A172 (cell line): ENCODE measurements around the gene TNRC6A. TPM values are rescaled to one million over a fixed set of nuclear protein-coding genes. Genes with fewer than 3 reads are reported as not detected.
"Not testable (repeated sequence)": the region's sequence is repeated elsewhere in the genome, so short reads cannot be mapped to it uniquely, and the experiment has no call there.

ENCODE experiments used
- DNase-seq: peaks from one replicate; pipeline ENCODE4 v3.0.0-alpha.2; 2015; ENCODE audit warnings: low spot score
- total RNA-seq: library from RNA; depleted of rRNA; stranded (reverse); fragments of >200 nt; shearing (Covaris generic); gene quantifications from 2 replicates; pipeline ENCODE4 v1.2.3, GENCODE V29; 2014

The TNRC6A gene
- total RNA-seq, 1 experiment from 2014 or later = 34.3 TPM

DNA sequence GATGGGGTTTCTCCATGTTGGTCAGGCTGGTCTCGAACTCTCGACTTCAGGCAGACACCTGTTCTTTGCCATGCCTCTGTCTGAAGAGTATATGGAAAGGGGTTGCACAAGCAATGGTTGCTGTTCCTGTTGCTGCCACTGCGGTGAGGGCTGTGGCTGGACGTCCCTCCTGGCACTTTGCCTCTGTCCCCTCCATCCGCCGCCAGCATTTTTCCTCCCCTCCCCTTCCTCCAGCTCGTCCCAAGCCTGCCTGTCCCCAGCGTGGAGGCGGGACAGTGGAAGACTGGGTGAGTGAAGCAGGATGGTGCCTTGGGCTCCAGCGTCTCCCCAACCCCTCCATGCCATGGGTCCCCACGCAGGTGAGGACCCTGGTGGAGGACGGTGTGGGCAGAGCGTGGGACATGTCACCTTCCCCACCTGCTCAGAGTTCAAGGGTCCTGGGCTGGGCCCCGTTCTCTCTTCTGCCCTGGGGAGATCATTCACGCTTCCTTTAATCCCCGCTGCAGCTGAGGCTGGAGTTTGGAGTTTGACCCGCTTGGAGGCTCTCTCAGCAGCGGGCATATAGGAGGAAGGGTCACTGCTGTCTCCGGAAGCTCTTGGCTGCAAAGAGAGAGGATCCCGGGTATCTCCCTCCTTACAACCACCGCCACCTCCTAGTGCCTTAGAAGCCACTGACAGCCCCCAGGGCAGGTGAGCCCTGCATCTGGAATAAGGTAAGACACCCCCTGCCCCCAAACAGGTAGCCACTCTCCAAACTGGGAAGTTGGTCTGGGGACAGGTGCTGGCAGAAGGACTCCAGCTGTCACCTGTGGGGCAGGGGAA lies 116.5 kb downstream of the TNRC6A start, which contains the start of gene SLC5A11:
Gene SLC5A11, plus strand, starts transcription at position 238 of the 822 bp plus-strand sequence. CDS start 12,681 bp downstream, outside the sequence.
- no peak for DNase-seq

DNA sequence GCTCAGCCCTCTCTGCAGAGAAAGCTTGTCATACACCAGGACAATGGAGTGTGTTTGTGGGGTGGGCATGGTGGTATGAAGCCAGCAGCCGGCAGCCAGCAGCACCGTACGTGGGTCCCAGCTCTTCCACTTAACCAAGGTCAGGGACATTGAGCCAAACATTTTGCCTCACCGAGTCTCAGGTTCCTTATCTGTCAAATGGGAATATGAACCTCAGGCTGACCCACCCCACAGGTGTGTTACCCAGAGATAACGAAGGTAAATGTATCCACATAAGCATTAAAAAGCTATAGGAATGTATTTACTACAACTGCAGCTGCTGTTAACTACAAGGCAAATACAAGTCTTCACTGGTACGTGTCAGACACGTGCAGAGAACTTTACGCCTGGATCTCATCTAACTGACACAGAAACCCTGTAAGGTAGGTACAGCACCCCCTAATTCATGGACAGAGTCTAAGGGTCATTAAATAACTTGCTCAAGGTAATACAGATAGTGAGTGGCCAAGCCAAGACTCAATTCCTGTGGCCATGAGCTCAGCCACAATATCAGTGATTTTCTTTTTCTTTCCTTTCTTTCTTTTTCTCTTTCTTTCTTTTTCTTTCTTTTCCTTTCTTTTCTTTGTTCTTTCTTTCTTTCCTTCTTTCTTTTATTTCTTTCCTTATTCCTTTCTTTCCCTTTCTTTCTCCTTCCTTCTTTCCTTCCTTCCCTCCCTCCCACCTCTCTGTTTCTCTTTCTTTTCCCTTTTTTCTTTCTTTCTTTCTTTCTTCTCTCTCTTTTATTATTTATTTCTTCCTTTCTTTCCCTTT lies 117.3 kb downstream of the TNRC6A start:
- DNase-seq = no peak

DNA sequence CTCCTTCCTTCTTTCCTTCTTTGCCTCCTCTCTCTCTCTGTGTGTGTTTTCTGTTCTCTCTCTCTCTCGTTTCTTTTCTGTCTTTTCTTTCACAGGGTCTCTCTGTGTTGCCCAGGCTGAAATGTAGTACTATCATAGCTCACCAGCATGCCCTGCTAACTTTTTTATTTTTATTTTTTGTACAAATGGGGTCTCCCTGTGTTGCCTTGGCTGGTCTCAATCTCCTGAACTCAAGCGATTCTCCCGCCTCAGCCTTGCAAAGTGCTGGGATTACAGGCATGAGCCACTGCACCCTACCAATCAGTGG lies 117.9 kb downstream of the TNRC6A start:
- DNase-seq = no peak

DNA sequence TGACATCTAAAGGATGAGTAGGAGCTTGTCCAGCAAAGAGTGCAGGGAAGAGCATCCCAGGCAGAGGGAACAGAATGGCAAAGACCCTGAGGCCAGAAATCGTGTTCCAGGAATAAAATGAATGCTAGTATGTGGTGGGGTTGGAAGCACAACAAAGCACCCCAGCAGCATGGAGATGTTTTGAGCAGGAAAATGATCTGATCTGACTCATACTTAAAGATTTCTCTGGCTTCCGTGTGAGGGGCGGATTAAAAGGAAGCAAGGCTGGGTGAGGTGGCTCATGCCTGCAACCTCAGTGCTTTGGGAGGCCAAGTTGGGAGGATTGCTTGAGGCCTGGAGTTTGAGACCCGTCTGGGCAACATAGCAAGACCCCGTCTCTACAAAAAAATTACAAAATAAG lies 118.6 kb downstream of the TNRC6A start:
- DNase-seq = peak; percentile 65

DNA sequence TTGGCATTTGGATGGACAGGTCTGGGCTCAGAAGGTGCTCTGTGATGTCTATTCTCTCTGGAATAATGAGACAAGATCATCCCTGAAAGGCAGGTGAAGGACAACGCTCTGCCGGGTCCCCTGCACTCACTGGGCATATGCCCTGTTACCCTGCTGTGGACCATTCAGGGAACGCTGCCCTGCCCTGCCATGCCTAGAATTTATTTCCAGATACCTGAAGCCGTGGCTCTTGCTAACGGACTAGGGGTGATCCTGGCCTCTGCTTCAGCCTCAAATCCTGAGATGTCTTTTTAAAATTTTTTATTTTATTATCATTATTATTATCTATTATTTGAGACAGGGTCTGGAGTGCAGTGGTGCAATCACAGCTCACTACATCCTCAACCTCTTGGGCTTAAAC lies 120.2 kb downstream of the TNRC6A start:
- no peak for DNase-seq

DNA sequence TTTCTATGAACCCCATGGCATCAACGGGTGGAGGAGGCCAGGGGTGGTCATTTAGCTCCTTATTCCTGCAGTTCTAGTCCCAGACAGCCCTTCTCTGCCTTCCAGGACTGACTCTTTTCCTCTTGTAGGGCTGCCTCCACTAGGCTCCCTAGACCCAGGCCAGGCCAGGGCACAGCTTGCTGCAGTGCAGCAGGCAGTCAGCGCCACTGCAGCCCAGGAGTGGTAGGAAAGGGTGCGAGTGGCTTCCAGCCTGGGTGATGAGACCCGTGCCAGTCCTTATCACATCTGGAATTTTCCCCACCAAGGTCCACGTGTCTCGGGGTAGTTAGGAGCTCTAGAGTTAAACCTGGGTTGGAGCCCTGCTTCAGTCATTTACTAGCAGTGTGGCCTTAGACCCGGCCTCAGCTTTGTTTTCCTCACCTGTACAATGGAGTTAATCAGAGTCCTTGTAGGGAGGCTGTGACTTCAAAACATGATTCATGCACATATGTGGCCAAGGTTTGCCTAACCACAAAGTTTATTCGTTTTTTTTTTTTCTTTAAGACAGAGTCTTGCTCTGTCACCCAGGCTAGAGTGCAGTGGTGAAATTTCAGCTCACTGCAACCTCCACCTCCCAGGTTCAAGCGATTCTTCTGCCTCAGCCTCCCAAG lies 121.0 kb downstream of the TNRC6A start:
- peak; percentile 38 for DNase-seq

DNA sequence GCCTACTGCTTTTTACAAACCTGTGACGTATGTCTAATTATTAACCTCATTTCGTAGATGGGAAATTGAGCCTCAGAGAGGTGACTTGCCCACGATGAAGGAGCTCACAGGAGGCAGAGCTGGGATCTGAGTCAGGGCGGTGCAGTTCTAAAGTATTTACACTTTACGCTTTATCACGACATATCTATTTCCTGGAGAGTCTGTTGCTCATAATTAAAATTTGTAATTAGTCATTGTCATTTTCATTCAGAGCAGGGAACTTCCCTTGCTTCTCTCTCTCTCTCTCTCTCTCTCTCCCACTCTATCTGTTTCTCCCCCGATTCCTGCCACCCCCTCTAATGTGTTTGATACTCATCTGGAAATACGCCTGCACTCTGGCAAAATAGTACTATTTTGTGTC lies 122.2 kb downstream of the TNRC6A start:
- DNase-seq = peak; percentile 11

DNA sequence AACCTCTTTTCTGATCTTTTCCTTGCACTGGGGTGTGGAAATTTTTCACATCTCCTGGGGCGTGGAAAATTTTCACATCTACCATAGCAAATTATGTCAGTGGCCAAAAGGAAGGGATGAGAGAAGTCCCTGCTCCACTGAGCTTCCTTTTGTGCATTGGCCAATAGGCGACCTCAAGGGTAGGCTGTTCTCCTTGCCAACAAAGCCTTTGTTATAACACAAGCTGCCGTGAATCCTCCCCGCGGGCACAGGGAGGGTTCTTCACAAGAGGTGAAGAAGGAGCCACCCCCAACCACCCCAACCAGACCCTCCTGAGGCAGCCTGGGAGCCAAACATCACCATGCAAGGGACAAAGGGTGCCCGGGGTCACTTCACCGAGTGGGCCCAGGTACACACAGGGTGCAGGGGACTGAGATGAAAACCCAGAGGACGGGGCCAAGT lies 122.8 kb downstream of the TNRC6A start:
- DNase-seq = no peak

DNA sequence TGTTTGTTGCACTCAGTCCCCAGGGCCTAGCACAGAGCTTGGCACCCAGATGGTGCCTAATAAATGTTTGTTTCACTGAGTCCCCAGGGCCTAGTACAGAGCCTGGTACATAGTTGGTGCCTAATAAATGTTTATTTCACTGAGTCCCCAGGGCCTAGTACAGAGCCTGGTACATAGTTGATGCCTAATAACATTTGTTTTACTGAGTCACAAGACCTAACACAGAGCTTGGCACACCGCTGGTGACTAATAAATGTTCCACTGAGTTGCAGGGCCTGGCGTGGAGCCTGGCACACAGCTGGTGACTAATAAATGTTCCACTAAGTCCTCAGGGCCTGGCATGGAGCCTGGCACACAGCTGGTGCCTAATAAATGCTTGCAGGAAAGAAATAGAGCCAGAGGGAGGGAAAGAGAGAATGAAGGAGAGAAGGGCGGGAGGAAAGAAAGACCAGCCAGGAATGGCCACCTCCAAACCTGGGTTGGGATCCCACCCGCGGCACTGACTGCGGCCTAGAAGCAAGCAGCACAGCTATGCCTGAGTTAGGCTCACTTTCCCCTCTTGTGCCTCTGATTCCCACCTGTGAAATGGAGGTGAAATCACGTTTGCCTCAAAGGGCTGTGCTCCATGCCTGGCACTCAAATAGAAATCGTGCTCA lies 123.8 kb downstream of the TNRC6A start:
- DNase-seq = no peak

DNA sequence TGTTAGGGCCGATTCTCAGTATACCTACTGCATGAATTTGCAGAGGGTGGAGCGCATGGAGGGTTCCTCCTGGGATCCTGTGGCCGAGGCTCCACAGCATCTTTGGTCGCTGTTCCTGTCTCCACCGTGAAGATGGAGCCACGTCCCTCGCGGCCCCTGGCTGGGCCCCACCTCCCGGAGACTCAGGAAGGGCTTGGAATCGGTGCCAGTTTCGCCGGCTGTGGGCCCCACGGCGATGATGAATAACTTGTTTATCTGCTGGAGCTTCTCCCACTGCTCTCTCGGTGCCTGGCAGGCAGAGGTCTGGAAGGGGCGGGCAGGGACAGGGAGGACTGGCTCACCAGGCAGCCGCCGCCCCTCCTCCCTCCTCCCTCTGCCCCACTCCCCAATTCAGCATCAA lies 124.4 kb downstream of the TNRC6A start:
- peak; percentile 46 for DNase-seq

DNA sequence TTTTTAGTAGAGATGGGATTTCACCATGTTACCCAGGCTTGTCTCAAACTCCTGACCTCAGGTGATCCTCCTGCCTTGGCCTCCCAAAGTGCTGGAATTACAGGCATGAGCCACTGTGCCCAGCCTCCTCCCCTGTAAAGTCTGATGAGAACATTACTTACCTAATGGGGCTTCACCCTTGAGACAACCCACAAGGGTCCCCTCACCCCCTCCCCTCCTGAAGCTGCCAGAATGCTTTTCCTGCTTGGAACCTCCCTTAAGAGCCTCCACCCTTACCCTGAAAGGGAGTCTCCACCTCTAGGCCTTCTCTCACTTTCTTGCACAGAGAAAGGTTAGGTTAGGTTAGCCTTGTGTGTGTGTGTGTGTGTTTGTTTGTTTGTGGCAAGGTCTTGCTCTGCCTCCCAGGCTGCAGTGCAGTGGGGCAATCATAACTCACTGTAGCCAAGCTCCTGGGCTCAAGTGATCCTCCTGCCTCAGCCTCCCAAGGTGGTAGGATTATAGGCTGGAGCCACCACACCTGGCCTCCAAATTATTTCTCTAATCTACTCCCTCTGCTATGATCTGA lies 125.2 kb downstream of the TNRC6A start:
- DNase-seq = no peak

DNA sequence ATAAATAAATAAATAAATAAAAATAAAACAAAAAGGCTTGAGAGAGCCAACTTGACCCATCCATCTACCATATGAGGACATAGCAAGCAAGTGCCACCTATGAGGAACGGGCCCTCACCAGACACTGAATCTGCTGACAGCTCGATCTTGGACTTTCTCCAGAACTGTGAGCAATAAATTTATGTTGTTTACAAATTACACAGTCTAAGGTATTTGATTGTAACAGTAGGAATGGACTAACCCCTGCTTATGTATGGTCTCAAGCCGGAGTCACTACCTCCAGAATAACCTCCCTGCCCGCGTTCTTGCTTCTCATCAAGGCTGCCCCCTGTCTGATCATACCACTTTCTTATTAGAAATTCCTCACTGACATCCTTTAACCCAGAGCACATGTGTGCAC lies 126.2 kb downstream of the TNRC6A start:
- peak; percentile 23 for DNase-seq

DNA sequence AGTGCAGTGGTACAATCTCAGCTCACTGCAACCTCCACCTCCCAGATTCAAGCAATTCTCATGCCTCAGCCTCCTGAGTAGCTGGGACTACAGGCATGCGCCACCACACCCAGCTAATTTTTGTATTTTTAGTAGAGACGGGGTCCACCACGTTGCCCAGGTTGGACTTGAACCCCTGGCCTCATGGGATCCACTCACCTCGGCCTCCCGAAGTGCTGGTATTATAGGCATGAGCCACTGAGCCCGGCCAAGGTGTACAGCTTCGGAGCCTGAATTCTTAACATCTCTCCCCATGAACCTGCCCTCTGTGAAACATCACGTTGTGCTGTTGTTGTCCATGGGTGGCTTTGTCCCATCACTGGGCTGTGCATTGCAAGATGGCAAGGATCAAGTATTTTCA lies 127.4 kb downstream of the TNRC6A start:
- not testable (repeated sequence) for DNase-seq

DNA sequence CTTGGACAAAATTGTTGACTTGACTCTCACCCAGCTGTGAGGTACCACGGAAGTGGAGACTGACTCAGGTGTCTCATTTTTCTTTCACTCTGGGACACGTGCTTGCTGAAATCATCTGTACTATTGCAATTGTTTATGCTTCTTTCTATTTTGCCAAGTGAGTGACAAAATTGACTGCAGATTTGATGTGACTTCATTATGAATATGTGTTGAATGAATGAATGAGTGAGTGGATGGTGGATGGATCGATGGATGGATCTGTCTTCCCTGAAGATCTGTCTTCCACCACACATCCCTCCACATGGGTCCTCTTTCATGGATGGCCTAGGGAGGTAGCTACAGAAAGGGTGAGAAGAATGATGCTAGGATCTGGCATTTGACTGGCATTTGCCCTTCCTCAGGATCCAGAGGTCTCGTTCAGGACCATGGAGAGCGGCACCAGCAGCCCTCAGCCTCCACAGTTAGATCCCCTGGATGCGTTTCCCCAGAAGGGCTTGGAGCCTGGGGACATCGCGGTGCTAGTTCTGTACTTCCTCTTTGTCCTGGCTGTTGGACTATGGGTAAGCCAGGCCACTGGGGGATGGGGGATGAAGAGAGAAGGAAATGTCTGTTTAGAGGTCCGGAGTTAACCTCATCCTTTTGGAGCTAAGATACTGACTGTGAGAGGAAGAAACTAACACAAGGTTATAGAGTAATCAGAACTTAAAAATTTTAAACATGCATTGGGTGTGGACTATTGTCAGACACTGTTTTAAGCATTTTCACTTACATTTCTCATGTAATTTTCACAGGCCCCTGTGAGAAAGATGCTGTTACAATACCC lies 129.0 kb downstream of the TNRC6A start:
- DNase-seq = peak; percentile 40

DNA sequence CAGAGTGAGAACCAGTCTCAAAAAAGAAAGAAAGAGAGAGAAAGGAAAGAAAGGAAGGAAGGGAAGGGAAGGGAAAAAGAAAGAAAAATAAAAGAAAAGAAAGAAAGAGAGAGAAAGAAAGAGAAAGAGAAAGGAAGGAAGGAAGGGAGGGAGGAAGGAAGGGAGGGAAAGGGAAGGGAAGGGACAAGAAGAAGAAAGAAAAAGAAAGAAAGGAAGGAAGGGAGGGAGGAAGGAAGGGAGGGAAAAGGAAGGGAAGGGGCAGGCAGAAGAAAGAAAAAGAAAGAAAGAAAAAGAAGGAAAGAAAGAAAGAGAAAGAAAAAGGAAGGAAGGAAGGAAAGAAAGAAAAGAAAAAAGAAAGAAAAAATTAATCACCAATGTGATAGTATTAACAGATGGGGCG lies 132.0 kb downstream of the TNRC6A start:
- DNase-seq = no peak

DNA sequence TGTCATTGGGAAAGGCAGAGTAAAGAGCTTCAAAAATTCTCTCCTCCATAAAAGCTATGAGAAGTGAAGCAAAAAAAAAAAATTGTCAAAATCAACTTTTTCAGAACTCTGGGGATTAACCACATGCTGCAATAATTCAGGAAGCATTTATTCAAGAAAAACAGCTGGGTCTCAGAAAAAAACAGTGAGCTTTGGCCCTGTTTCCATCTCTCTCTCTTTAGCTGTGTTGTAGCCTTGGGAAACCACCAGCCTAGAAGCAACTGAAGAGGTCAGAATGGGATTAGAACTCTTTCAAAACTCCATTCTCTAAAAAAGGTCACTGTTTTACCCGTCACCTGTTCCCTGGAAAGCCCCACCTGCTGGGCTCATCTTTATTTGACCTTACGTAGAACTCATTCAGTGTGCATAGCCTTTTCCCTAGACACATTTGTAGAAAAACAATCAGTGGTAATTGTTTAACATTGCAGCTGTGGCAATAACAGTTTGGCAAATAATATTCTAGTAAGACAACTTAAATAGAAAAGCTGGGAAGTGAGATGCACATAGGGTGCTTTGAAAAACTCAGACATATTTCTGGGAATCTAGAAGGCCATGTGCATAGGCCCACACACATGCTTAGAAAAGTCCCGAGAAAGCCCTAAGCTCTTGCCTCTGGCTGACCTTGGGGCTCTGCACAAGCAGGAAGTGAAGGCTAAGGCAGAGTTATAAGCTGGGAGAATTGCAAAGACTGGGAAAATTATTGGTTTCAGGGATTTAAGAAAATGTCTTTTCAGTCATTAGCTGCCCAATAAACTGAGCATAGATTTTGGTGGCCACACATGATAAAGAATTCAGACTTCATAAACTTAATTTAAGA lies 134.4 kb downstream of the TNRC6A start:
- no peak for DNase-seq

DNA sequence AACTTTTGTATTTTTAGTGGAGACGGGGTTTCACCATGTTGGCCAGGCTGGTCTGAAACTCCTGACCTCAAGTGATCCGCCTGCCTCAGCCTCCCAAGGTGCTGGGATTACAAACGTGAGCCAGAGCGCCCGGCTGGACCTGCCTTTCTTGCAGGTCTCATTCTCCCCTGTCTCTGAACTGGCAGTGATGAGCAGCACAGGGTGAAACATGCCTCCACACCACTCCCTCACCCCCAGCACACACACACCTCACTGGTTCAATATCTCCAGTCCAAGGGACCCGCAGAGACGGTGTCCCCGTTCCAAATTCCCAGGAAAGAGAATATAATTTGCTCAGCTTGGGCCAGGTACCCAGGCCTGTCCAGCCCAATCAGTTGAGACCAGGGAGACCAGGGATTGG lies 139.6 kb downstream of the TNRC6A start:
- no peak for DNase-seq

DNA sequence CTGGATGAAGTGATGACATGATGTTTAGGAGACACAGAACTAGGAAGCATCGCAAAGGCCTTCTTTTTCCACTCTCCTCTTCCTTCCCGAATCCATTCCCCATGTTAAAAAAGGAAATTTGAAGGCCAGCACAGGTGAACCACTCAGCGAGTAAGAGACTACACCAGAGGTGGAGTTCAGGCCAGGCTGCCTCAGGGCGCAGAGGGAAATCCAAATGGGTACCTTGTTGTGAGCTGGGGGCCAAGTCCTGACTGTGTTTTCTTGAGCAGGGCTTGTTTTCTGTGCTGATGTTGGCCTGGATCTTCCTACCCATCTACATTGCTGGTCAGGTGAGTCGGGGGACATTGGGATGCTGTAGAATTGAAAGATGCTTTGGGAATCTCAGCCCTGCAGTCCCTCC lies 142.4 kb downstream of the TNRC6A start:
- no peak for DNase-seq

DNA sequence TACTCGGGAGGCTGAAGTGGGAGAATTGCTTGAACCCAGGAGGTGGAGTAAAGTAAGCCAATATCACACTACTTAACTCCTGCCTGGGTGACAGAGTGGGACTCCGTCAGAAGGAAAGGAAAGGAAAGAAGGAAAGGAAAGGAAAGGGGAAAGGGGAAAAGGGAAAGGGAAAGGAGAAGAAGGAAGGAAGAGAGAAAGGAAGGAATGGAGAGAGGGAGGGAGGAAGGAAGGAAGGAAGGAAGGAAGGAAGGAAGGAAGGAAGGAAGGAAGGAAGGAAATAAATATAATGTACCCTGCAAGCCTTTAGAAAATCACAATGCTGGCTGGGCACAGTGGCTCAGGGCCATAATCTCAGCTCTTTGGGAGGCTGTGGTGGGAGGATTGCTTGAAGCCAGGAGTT lies 143.6 kb downstream of the TNRC6A start:
- no peak for DNase-seq

DNA sequence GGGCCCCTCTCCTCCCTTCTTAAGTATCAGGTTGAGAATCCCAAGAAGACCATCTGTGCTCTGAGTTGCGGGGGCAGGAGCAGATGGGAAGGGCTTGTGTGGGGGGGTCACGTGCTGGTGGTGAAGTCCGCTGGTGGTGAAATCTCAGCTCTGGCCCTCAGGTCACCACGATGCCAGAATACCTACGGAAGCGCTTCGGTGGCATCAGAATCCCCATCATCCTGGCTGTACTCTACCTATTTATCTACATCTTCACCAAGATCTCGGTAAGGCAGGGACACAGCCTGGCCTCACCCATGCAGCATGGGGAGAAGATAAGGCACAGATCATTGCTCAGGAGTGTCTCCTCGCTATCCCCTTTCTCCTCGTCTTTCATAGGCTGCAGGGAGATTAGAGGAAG lies 146.0 kb downstream of the TNRC6A start:
- no peak for DNase-seq
